Activated CD8-positive, alpha-beta T cell treated with anti-CD3 and anti-CD28 coated beads, Interleukin-2, amount 10 ng/mL, durations not matched to agents 7 days and 5 days (primary cell): ENCODE results near the gene HDDC3. TPM values are rescaled to one million over a fixed set of nuclear protein-coding genes. Genes with fewer than 3 reads are reported as not detected.
A peak's percentile ranks its signal among the peaks of the same experiment; 100 is the strongest.

Experiments used
- ATAC-seq: fragments of 150-1000 bp; cut with Tn5 transposase; one replicate; pipeline ENCODE4 v1.10.0; 2021; ENCODE audit warnings: moderate library complexity
- CTCF ChIA-PET: fragments of 350-600 bp; sonication (Branson Sonifier 250); formaldehyde crosslinking; loops from one replicate; lab custom pipeline; 2021; ENCODE audit warnings: antibody characterized with exemption; lab: Charles Lee
- POLR2A ChIA-PET: fragments of 350-600 bp; sonication (Branson Sonifier 250); formaldehyde crosslinking; loops from one replicate; lab custom pipeline; 2021; ENCODE audit warnings: antibody characterized with exemption; lab: Charles Lee
- DNase-seq: peaks from one replicate; pipeline ENCODE4 v3.0.0-alpha.2; 2020
- H3K27ac Mint-ChIP-seq: one replicate; pipeline ENCODE4 v1.8.0; 2021; ENCODE audit warnings: mild to moderate bottlenecking, mixed read lengths
- H3K27me3 Mint-ChIP-seq: one replicate; pipeline ENCODE4 v1.8.0; 2021; ENCODE audit warnings: low read depth, mixed read lengths
- H3K36me3 Mint-ChIP-seq: one replicate; pipeline ENCODE4 v1.8.0; 2021; ENCODE audit warnings: low read depth, mixed read lengths
- H3K4me1 Mint-ChIP-seq: one replicate; pipeline ENCODE4 v1.8.0; 2021; ENCODE audit warnings: low read depth, mixed read lengths
- H3K4me3 Mint-ChIP-seq: one replicate; pipeline ENCODE4 v1.8.0; 2021; ENCODE audit warnings: mild to moderate bottlenecking, mixed read lengths
- H3K9me3 Mint-ChIP-seq: one replicate; pipeline ENCODE4 v1.8.0; 2022; ENCODE audit warnings: mixed read lengths; ENCODE audit not compliant: insufficient read depth
- total RNA-seq, 2 experiments: library from RNA; stranded (reverse); gene quantifications; one replicate each; pipeline ENCODE4 v1.2.3, GENCODE V29; 2021

HDDC3 gene
- total RNA-seq, 2 experiments from 2014 or later = 23.8 to 26.9 TPM

DNA sequence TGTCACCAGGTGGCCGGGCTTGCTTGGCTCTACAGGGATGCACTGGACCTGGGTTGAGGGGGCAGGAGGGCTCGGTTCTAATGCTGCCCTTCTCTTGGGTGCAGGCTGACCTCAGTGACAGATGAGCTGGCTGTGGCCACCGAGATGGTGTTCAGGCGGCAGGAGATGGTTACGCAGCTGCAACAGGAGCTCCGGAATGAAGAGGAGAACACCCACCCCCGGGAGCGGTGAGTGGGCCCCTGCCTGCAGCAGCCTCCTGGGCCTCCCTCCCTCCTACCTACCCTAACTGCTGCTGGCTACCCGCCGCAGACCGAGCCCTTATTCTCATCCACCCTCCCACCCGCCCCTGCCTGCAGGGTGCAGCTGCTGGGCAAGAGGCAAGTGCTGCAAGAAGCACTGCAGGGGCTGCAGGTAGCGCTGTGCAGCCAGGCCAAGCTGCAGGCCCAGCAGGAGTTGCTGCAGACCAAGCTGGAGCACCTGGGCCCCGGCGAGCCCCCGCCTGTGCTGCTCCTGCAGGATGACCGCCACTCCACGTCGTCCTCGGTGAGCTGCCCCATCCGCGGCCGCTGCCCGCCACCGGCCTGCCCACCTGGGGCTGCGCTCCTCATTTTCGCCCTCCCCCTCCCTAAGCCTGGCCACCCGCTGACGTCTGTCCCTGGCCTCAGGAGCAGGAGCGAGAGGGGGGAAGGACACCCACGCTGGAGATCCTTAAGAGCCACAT lies 42.5 kb downstream of the HDDC3 start:
- H3K4me3 Mint-ChIP-seq = no peak overlapping the region
- ChIA-PET POLR2A (interaction anchor here (0.7 kb wide), 1 partner anchor 18 kb away, joined by 3 read pairs; no protein-coding TSS in a partner anchor), CTCF (interaction anchor here (0.9 to 1.7 kb wide), 4 partner anchors 43 to 570 kb away, joined by 3 to 10 read pairs (median 5); partner anchors contain the start of genes HDDC3 and UNC45A)
- H3K9me3 Mint-ChIP-seq = no peaks in the 10 kb centered on the region
- H3K27ac Mint-ChIP-seq = no peak overlapping the region
- H3K27me3 Mint-ChIP-seq = no peaks in the 10 kb centered on the region
- DNase-seq (no peak), ATAC-seq (no peak)
- peaks cover 22% of the 10 kb centered on the region for H3K36me3 Mint-ChIP-seq
- peaks cover 27% of the 10 kb centered on the region for H3K4me1 Mint-ChIP-seq

DNA sequence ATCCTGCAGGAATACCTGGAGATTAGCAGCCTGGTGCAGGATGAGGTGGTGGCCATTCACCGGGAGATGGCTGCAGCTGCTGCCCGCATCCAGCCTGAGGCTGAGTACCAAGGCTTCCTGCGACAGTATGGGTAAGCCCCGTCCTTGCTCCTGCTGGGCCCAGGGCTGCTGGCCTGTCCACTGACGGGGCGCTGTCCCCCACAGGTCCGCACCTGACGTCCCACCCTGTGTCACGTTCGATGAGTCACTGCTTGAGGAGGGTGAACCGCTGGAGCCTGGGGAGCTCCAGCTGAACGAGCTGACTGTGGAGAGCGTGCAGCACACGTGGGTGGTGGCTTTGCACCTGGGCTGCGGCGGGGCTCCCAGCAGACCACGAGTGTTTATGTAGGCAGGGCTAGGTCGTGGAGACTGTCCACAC lies 43.0 kb downstream of the HDDC3 start:
- ATAC-seq (peak; percentile 42), DNase-seq (peak; percentile 38)
- Mint-ChIP-seq H3K9me3 (no peaks in the 10 kb centered on the region), H3K4me1 (peaks cover 31% of the 10 kb centered on the region), H3K36me3 (peaks cover 22% of the 10 kb centered on the region), H3K27ac (no peak overlapping the region), H3K4me3 (no peak overlapping the region), H3K27me3 (no peaks in the 10 kb centered on the region)
- CTCF ChIA-PET = interaction anchor here (0.9 to 1.7 kb wide), 4 partner anchors 43 to 570 kb away, joined by 3 to 10 read pairs (median 5); partner anchors contain the start of genes HDDC3 and UNC45A
- POLR2A ChIA-PET = no interaction called here

DNA sequence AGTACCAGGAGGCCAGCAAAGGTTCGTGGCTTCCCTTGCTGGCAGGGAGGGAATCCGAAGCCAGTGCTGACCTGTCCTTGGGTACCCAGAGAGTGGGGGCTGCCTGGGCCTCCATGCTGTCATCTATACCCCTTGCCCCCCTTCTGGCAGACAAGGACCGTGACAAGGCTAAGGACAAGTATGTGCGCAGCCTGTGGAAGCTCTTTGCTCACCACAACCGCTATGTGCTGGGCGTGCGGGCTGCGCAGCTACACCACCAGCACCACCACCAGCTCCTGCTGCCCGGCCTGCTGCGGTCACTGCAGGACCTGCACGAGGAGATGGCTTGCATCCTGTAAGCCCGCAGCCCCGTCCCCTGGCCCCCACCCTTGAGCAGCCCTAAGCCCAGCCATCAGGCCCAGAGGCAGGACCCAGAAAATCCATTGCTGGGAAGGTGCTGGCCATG lies 45.3 kb downstream of the HDDC3 start:
- no peak for DNase-seq
- CTCF ChIA-PET = interaction anchor here (1.0 to 3.9 kb wide), 19 partner anchors 14 to 405 kb away, joined by 3 to 50 read pairs (median 15); partner anchors contain the start of genes BLM, HDDC3, MAN2A2 and UNC45A
- no peak overlapping the region for H3K27ac Mint-ChIP-seq
- H3K4me3 Mint-ChIP-seq = no peak overlapping the region
- POLR2A ChIA-PET = no interaction called here
- H3K36me3 Mint-ChIP-seq = peaks cover 16% of the 10 kb centered on the region
- no peaks in the 10 kb centered on the region for H3K9me3 Mint-ChIP-seq
- H3K4me1 Mint-ChIP-seq = peaks cover 42% of the 10 kb centered on the region
- no peaks in the 10 kb centered on the region for H3K27me3 Mint-ChIP-seq
- ATAC-seq = no peak

DNA sequence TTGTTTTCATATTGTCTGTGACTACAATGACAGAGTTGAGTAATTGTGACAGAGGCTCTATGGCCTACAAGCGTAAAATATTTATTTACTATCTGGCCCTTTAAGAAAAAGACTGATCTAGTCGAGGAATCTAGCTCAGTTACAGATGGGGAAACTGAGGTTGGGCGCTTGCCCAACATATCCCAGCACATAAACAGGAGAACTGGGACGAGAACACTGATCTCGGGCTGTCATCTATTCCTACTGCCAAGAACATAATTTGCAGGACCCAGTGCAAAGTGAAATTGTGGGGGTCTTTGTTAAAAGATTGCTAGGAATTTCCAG lies 46.1 kb downstream of the HDDC3 start:
- POLR2A ChIA-PET = interaction anchor here (0.8 to 2.4 kb wide), 2 partner anchors 13 to 238 kb away, joined by 3 to 7 read pairs; no protein-coding TSS in a partner anchor
- H3K36me3 Mint-ChIP-seq = peaks cover 17% of the 10 kb centered on the region
- peak overlapping the region; percentile 79 for H3K27ac Mint-ChIP-seq
- H3K9me3 Mint-ChIP-seq = no peaks in the 10 kb centered on the region
- DNase-seq (no peak), ATAC-seq (no peak)
- peaks cover 42% of the 10 kb centered on the region for H3K4me1 Mint-ChIP-seq
- no peak overlapping the region for H3K4me3 Mint-ChIP-seq
- CTCF ChIA-PET = interaction anchor here (0.7 to 3.9 kb wide), 71 partner anchors 9 to 579 kb away, joined by 3 to 50 read pairs (median 5); partner anchors contain the start of genes BLM, FURIN, HDDC3 and MAN2A2
- no peaks in the 10 kb centered on the region for H3K27me3 Mint-ChIP-seq

DNA sequence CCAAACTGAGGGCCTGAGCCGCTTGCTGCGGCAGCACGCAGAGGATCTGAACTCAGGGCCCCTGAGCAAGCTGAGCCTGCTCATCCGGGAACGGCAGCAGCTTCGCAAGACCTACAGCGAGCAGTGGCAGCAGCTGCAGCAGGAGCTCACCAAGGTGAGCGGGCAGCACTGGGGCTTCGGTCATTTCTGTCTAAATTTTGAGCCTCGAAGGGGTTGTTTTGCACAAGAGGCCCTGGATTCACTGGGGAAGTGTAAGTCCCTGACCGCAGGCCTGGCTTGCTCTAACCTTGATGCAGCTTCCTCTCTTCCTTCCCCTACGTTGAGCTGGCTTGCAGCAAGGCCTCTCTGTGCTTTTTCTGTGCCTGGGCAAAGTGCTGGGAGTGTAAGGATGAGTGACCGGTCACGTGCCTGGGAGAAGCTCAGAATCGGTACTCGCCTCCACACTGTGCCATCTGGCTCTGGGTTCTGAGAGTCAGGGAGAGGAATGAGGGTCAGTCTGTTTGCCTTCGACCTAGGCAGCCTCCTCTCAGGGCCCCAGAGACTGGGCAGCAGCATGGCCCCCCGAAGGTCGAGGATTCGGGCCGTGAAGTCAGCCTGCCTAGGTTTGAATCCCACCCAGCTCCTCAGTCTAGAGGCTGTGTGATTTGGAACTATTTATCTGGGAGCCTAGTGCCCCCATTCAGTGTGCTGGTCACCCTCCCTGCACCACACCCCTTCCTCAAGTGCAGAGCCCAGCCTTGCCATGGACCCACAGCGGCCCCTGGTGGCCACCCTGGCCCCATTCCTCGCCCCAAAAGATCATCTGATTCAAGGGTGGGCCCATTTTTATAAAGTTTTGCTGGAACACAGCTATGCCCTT lies 46.7 kb downstream of the HDDC3 start:
- ChIA-PET CTCF (interaction anchor here (0.5 to 3.9 kb wide), 79 partner anchors 9 to 578 kb away, joined by 3 to 50 read pairs (median 5); partner anchors contain the start of genes BLM, FURIN, HDDC3 and MAN2A2), POLR2A (interaction anchor here (0.6 to 2.4 kb wide), 5 partner anchors 12 to 238 kb away, joined by 3 to 10 read pairs (median 5); partner anchors contain the start of gene BLM)
- H3K36me3 Mint-ChIP-seq = peaks cover 19% of the 10 kb centered on the region
- ATAC-seq (peak; percentile 76), DNase-seq (peak; percentile 86)
- peaks cover 42% of the 10 kb centered on the region for H3K4me1 Mint-ChIP-seq
- H3K4me3 Mint-ChIP-seq = peak overlapping the region; percentile 52
- H3K9me3 Mint-ChIP-seq = no peaks in the 10 kb centered on the region
- peak overlapping the region; percentile 79 for H3K27ac Mint-ChIP-seq
- H3K27me3 Mint-ChIP-seq = no peaks in the 10 kb centered on the region

DNA sequence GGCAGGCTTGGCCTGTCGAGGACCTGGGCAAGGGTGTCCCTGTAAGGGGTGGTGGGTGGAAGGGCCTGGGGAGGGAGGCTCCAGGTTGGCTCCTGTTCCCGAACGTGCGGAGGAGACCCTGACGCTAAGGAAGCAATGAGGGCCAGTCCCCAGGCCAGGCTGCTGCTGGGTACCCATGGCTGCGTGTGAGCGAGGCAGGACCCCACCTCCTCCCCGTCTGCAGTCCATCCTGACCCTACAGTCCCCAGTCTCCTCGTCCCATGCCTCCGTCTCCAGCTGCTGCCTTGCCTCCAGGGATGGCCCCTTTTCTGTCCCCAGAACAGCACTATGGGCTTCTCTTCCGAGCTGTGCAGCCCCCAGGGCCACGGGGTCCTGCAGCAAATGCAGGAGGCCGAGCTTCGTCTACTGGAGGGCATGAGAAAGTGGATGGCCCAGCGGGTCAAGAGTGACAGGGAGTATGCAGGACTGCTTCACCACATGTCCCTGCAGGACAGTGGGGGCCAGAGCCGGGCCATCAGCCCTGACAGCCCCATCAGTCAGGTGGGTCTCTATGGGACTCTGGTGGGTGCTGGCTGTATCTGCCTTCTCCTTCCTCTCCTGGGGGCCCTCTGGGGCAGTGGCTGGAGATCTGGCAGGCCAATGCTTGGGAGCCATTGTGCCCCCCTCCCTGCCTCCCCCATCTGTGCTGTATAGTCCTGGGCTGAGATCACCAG lies 47.5 kb downstream of the HDDC3 start:
- peak overlapping the region; percentile 79 for H3K27ac Mint-ChIP-seq
- H3K4me3 Mint-ChIP-seq = peak overlapping the region; percentile 52

DNA sequence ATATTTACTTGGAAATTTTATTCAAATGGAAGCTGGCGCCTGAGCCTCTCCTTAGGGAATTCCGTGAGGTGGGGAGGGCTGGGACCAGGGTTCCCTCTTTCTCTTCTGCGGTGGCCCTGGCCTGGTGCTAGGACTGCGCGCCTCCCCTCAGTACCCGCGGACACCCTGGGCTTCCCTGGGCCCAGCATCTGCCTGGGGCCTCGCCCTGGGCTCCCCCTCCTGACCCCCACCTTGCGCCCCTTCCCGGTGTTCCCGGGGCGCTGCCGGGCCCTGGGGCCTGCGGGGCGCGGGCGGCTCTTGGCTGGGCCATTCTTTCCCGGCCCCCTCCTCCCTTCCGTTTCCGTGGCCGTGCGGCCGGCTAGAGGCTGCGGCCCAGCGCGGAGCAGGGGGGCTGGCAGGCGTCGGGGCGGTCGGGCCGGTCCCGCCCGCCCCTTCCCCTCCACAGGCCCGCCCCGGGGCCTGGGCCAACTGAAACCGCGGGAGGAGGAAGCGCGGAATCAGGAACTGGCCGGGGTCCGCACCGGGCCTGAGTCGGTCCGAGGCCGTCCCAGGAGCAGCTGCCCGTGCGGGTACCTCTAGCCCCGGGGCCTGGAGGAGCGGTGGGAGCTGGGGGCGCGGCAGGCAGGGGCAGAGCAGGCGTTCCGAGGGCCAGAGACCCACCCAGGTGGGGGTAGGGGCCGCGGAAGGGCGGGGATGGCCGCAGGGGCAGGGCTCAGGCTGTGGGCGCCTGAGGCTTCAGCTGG lies 48.2 kb downstream of the HDDC3 start, which contains the start of gene FES:
TSS of gene FES (plus strand) at position 529 of the 743 bp plus-strand sequence. CDS start 542 bp downstream, outside the sequence.
- peaks cover 35% of the 10 kb centered on the region for H3K4me1 Mint-ChIP-seq
- peak within 1 kb of the TSS; percentile 52 for H3K4me3 Mint-ChIP-seq
- CTCF ChIA-PET = interaction anchor here (1.2 to 3.9 kb wide), 10 partner anchors 16 to 564 kb away, joined by 3 to 50 read pairs (median 15); partner anchors contain the start of genes HDDC3 and VPS33B
- H3K36me3 Mint-ChIP-seq = peaks cover 32% of the 10 kb centered on the region
- DNase-seq = no peak
- H3K27ac Mint-ChIP-seq = peak within 1 kb of the TSS; percentile 79
- H3K27me3 Mint-ChIP-seq = no peaks in the 10 kb centered on the region
- ATAC-seq = no peak
- POLR2A ChIA-PET = interaction anchor here (0.6 to 2.4 kb wide), 3 partner anchors 11 to 167 kb away, joined by 4 to 10 read pairs (median 7); partner anchors contain the start of gene BLM
- no peaks in the 10 kb centered on the region for H3K9me3 Mint-ChIP-seq

More for the DNA sequence above, 47.5 kb downstream of the HDDC3 start:
- POLR2A ChIA-PET = interaction anchor here (1.6 to 2.4 kb wide), 2 partner anchors 11 to 168 kb away, joined by 7 to 10 read pairs; partner anchors contain the start of gene BLM
- peak; percentile 3 for ATAC-seq
- Mint-ChIP-seq H3K27me3 (no peaks in the 10 kb centered on the region), H3K36me3 (peaks cover 25% of the 10 kb centered on the region), H3K4me1 (peaks cover 39% of the 10 kb centered on the region), H3K9me3 (no peaks in the 10 kb centered on the region)
- no peak for DNase-seq
- CTCF ChIA-PET = interaction anchor here (0.5 to 3.9 kb wide), 52 partner anchors 10 to 577 kb away, joined by 3 to 50 read pairs (median 7); partner anchors contain the start of genes BLM, FURIN, HDDC3 and MAN2A2

DNA sequence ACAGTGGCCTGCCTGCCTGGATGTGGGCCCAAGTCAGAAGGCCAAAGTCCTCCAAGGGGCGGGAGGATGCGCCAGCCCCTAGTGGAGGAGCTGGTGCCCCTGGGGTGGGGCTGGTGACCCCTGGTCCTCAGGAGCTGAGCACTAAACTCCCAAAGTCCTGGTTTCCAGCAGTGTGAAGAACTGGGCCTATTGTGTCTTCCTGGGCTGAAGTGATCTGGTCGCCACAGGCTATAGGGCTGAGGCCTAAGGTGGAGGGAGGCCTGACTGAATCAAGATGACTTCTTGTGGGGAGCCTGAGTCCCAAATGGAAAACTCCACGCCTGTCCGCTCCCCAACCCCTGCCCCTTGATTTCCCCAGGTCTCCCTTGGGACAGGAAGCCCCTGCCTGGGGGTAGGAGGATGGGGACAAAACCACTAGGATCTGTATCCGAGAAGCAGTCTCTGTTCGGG lies 48.8 kb downstream of the HDDC3 start:
- peak overlapping the region; percentile 52 for H3K27ac Mint-ChIP-seq
- no peaks in the 10 kb centered on the region for H3K27me3 Mint-ChIP-seq
- H3K4me1 Mint-ChIP-seq = peaks cover 35% of the 10 kb centered on the region
- H3K4me3 Mint-ChIP-seq = no peak overlapping the region
- POLR2A ChIA-PET = interaction anchor here (0.6 kb wide), 1 partner anchor 80 kb away, joined by 4 read pairs; no protein-coding TSS in a partner anchor
- no peak for ATAC-seq
- peaks cover 38% of the 10 kb centered on the region for H3K36me3 Mint-ChIP-seq
- DNase-seq = no peak
- CTCF ChIA-PET = interaction anchor here (3.9 kb wide), 1 partner anchor 48 kb away, joined by 40 read pairs; the partner anchor contains the start of gene HDDC3
- no peaks in the 10 kb centered on the region for H3K9me3 Mint-ChIP-seq

DNA sequence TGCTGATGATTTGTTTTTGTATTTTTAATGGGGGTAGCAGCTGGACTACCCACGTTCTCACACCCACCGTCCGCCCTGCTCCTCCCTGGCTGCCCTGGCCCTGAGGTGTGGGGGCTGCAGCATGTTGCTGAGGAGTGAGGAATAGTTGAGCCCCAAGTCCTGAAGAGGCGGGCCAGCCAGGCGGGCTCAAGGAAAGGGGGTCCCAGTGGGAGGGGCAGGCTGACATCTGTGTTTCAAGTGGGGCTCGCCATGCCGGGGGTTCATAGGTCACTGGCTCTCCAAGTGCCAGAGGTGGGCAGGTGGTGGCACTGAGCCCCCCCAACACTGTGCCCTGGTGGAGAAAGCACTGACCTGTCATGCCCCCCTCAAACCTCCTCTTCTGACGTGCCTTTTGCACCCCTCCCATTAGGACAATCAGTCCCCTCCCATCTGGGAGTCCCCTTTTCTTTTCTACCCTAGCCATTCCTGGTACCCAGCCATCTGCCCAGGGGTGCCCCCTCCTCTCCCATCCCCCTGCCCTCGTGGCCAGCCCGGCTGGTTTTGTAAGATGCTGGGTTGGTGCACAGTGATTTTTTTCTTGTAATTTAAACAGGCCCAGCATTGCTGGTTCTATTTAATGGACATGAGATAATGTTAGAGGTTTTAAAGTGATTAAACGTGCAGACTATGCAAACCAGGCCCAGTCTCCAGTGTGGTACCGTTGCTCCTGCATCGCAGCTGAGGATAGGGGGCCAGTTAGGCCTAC lies 49.4 kb downstream of the HDDC3 start:
- no peak for DNase-seq
- no peaks in the 10 kb centered on the region for H3K9me3 Mint-ChIP-seq
- ChIA-PET CTCF (interaction anchor here (0.6 kb wide), 1 partner anchor 565 kb away, joined by 3 read pairs; no protein-coding TSS in a partner anchor), POLR2A (no interaction called here)
- no peak for ATAC-seq
- peaks cover 41% of the 10 kb centered on the region for H3K36me3 Mint-ChIP-seq
- no peaks in the 10 kb centered on the region for H3K27me3 Mint-ChIP-seq
- H3K27ac Mint-ChIP-seq = peak overlapping the region; percentile 52
- H3K4me3 Mint-ChIP-seq = no peak overlapping the region
- H3K4me1 Mint-ChIP-seq = peaks cover 36% of the 10 kb centered on the region
